Measurements from ENCODE around the gene TMEM30A.

TMEM30A gene

GRCh38 chr6:75283907-75284631 lies 523 bp downstream of the TMEM30A start (continued):
- no peak; the same call in 1 of the 2 replicates for TF ChIP-seq ZNF639 (tag by site-specific recombination; IDR thresholded peaks at IDR 0.05)
- no peak for TF ChIP-seq ZNF768 (tag by site-specific recombination; IDR thresholded peaks at IDR 0.05)
- no peak for TF ChIP-seq HOXC10 (CRISPR knock-in tag; IDR thresholded peaks at IDR 0.05)
- 0 out of 2 replicates have a peak, but pooled peaks have one; percentile 7 for TF ChIP-seq ZNF843 (tag by site-specific recombination; IDR thresholded peaks at IDR 0.05)
- no peak for TF ChIP-seq KLF7 (tag by site-specific recombination; IDR thresholded peaks at IDR 0.05; ENCODE audit: borderline replicate concordance)
- TF ChIP-seq ZBTB21 (tag by site-specific recombination; IDR thresholded peaks at IDR 0.05), result no peak
- TF ChIP-seq ZNF513 (tag by site-specific recombination; IDR thresholded peaks at IDR 0.05), result peak; percentile 64
- no peak for TF ChIP-seq ZNF701 (tag by site-specific recombination; IDR thresholded peaks at IDR 0.05)
- no peak for TF ChIP-seq ZNF398 (tag by site-specific recombination; IDR thresholded peaks at IDR 0.05)
- no peak for TF ChIP-seq ZNF2 (tag by site-specific recombination; IDR thresholded peaks at IDR 0.05)
- TF ChIP-seq KLF16 (tag by site-specific recombination; IDR thresholded peaks at IDR 0.05), result no peak
- TF ChIP-seq ZNF211 (tag by site-specific recombination; IDR thresholded peaks at IDR 0.05; ENCODE audit: low read depth), result no peak
- peak; percentile 71; the same call in 1 of the 2 replicates for TF ChIP-seq ZNF324 (tag by site-specific recombination; IDR thresholded peaks at IDR 0.05)
- no peak for TF ChIP-seq ZNF449 (tag by site-specific recombination; IDR thresholded peaks at IDR 0.05)
- no peak for TF ChIP-seq SETDB1 (IDR thresholded peaks at IDR 0.05; ENCODE audit: insufficient read length, low read length)
- no peak for TF ChIP-seq REPIN1 (tag by site-specific recombination; IDR thresholded peaks at IDR 0.05; ENCODE audit: low read depth)
- no peak for TF ChIP-seq KLF8 (tag by site-specific recombination; IDR thresholded peaks at IDR 0.05)
- TF ChIP-seq IKZF3 (tag by site-specific recombination; IDR thresholded peaks at IDR 0.05), result no peak
- peak; percentile 75 for TF ChIP-seq ZNF335 (tag by site-specific recombination; conservative IDR thresholded peaks at IDR 0.05)
- no peak; the same call in 1 of the 2 replicates for TF ChIP-seq WT1 (tag by site-specific recombination; IDR thresholded peaks at IDR 0.05)
- peak; percentile 76 for TF ChIP-seq ZFP37 (tag by site-specific recombination; IDR thresholded peaks at IDR 0.05)
- TF ChIP-seq ZBTB48 (tag by site-specific recombination; IDR thresholded peaks at IDR 0.05), result no peak
- no peak for TF ChIP-seq AEBP2 (tag by site-specific recombination; IDR thresholded peaks at IDR 0.05; ENCODE audit: borderline replicate concordance)
- no peak for TF ChIP-seq GLI4 (tag by site-specific recombination; IDR thresholded peaks at IDR 0.05)
- TF ChIP-seq ZNF596 (tag by site-specific recombination; IDR thresholded peaks at IDR 0.05), result no peak
- no peak for TF ChIP-seq ZNF175 (tag by site-specific recombination; IDR thresholded peaks at IDR 0.05)
- TF ChIP-seq HIC1 (tag by site-specific recombination; IDR thresholded peaks at IDR 0.05), result peak; percentile 96
- TF ChIP-seq ZSCAN18 (tag by site-specific recombination; IDR thresholded peaks at IDR 0.05), result no peak
- 0 out of 2 replicates have a peak, but pooled peaks have one; percentile 68 for TF ChIP-seq ZNF660 (tag by site-specific recombination; IDR thresholded peaks at IDR 0.05)

Measured in HEK293 (cell line).